ENCODE measurements around the gene SMYD5.

SMYD5 gene

DNA sequence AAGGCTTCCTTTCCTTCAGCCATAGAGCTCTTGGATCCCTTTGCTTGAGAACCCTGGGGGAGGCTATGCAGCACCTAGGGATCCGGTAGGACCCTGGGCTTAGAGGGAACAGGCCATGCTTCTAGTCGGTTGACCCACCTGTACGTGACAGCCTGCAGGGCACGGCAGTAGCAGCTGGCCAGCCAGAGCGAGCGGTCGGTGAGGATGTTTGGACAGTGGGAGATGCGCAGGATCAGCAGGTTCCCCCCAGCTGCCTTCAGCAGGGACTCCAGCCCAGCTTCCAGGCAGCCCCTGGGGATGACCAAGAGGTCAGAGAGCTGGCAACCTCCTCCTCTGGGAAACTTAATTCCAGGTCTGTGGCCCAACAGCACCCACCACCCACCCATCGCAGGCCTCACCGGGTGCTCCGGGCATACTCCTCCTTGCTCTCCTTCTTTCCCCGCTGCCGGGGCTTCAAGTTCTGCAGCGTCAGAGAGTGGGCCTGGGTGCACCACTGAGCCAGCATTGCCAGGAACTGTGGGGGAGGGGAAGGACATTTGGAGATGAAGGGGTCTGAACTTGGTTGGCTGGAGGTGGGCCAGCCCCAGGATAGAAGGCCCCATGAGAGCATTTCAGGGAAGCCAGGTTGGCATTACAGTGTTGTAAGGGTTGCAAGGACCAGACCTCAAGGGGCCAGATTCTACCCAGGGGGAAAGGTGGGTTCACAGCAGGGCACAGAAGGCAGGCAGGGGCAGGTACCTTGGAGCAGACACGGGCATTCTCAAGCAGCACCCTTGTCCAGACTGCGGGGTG lies 49.7 kb downstream of the SMYD5 start:
- Histone ChIP-seq H3K9me3 (ENCODE audit: low read depth, low read length) (no peaks in the 10 kb centered on the region), H3K27ac (no peak overlapping the region), H3K36me3 (ENCODE audit: insufficient read depth, low read length) (no peaks in the 10 kb centered on the region), H3K9ac (ENCODE audit: insufficient read length) (no peak overlapping the region), H3K4me3 (no peak overlapping the region)
- DNase-seq (ENCODE audit: low read depth, low spot score), result no peak
- TF ChIP-seq EZH2 (IDR thresholded peaks at IDR 0.05), result no peak
- TF ChIP-seq FOXP2 (optimal IDR thresholded peaks at IDR 0.05; ENCODE audit: control extremely low read depth, extremely low read length, insufficient read depth), result no peak
- TF ChIP-seq POLR2AphosphoS5 (IDR thresholded peaks at IDR 0.05; ENCODE audit: borderline replicate concordance, low read depth, low read length), result no peak

- Histone ChIP-seq H3K36me3 (ENCODE audit: insufficient read depth, low read length) (no peaks in the 10 kb centered on the region), H3K9me3 (ENCODE audit: low read depth, low read length) (no peaks in the 10 kb centered on the region)
Measured at GRCh38 chr2:73264332-73264606, 50.2 kb downstream of the SMYD5 start.

DNA sequence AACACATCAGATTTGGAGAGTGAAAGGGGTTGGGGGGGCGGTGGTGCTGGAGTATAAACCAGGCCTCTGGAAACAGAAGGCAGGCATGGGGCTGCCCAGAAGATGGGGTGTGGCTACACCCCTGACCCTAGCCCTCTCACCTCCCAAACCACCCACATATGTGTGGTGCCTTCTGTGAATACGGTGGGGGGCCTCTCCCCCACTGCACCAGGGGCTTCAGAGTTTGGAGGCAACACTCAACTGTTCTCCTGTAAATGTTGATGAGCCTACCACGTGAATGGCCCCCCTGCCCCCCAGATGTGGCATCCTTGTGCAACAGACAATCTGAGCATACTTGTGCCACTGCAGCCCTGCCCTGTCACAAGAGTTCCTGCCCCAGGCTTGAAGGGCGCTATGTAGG lies 50.7 kb downstream of the SMYD5 start:
- H3K36me3 ChIP-seq (ENCODE audit: insufficient read depth, low read length), result no peaks in the 10 kb centered on the region
- H3K9me3 ChIP-seq (ENCODE audit: low read depth, low read length), result no peaks in the 10 kb centered on the region
- no peak overlapping the region for H3K9ac ChIP-seq (ENCODE audit: insufficient read length)
- H3K27ac ChIP-seq, result no peak overlapping the region
- DNase-seq (ENCODE audit: low read depth, low spot score), result no peak
- TF ChIP-seq EZH2 (IDR thresholded peaks at IDR 0.05) (no peak), POLR2AphosphoS5 (IDR thresholded peaks at IDR 0.05; ENCODE audit: borderline replicate concordance, low read depth, low read length) (no peak), FOXP2 (optimal IDR thresholded peaks at IDR 0.05; ENCODE audit: control extremely low read depth, extremely low read length, insufficient read depth) (no peak)
- H3K4me3 ChIP-seq, result no peak overlapping the region

More at GRCh38 chr2:73264332-73264606, 50.2 kb downstream of the SMYD5 start:
- DNase-seq (ENCODE audit: low read depth, low spot score), result no peak
- TF ChIP-seq EZH2 (IDR thresholded peaks at IDR 0.05), result no peak
- no peak for TF ChIP-seq FOXP2 (optimal IDR thresholded peaks at IDR 0.05; ENCODE audit: control extremely low read depth, extremely low read length, insufficient read depth)
- no peak for TF ChIP-seq POLR2AphosphoS5 (IDR thresholded peaks at IDR 0.05; ENCODE audit: borderline replicate concordance, low read depth, low read length)
- Histone ChIP-seq H3K9ac (ENCODE audit: insufficient read length) (no peak overlapping the region), H3K4me3 (no peak overlapping the region), H3K27ac (no peak overlapping the region)

GRCh38 chr2:73265298-73266060 lies 51.4 kb downstream of the SMYD5 start:
- H3K4me3 ChIP-seq, result no peak overlapping the region
- DNase-seq (ENCODE audit: low read depth, low spot score), result no peak
- no peak overlapping the region for H3K9ac ChIP-seq (ENCODE audit: insufficient read length)
- TF ChIP-seq POLR2AphosphoS5 (IDR thresholded peaks at IDR 0.05; ENCODE audit: borderline replicate concordance, low read depth, low read length) (no peak), FOXP2 (optimal IDR thresholded peaks at IDR 0.05; ENCODE audit: control extremely low read depth, extremely low read length, insufficient read depth) (no peak), EZH2 (IDR thresholded peaks at IDR 0.05) (no peak)
- H3K9me3 ChIP-seq (ENCODE audit: low read depth, low read length), result no peaks in the 10 kb centered on the region
- no peaks in the 10 kb centered on the region for H3K36me3 ChIP-seq (ENCODE audit: insufficient read depth, low read length)
- no peak overlapping the region for H3K27ac ChIP-seq

- no peaks in the 10 kb centered on the region for H3K36me3 ChIP-seq (ENCODE audit: insufficient read depth, low read length)
- DNase-seq (ENCODE audit: low read depth, low spot score), result no peak
- H3K27ac ChIP-seq, result no peak overlapping the region
- TF ChIP-seq FOXP2 (optimal IDR thresholded peaks at IDR 0.05; ENCODE audit: control extremely low read depth, extremely low read length, insufficient read depth) (no peak), EZH2 (IDR thresholded peaks at IDR 0.05) (no peak), POLR2AphosphoS5 (IDR thresholded peaks at IDR 0.05; ENCODE audit: borderline replicate concordance, low read depth, low read length) (no peak)
- no peak overlapping the region for H3K9ac ChIP-seq (ENCODE audit: insufficient read length)
- H3K4me3 ChIP-seq, result no peak overlapping the region
- H3K9me3 ChIP-seq (ENCODE audit: low read depth, low read length), result no peaks in the 10 kb centered on the region
Measured at GRCh38 chr2:73266061-73266901, 52.2 kb downstream of the SMYD5 start.

- Histone ChIP-seq H3K9me3 (ENCODE audit: low read depth, low read length) (no peaks in the 10 kb centered on the region), H3K9ac (ENCODE audit: insufficient read length) (no peak overlapping the region), H3K27ac (no peak overlapping the region), H3K36me3 (ENCODE audit: insufficient read depth, low read length) (no peaks in the 10 kb centered on the region), H3K4me3 (no peak overlapping the region)
- TF ChIP-seq FOXP2 (optimal IDR thresholded peaks at IDR 0.05; ENCODE audit: control extremely low read depth, extremely low read length, insufficient read depth) (no peak), POLR2AphosphoS5 (IDR thresholded peaks at IDR 0.05; ENCODE audit: borderline replicate concordance, low read depth, low read length) (no peak), EZH2 (IDR thresholded peaks at IDR 0.05) (no peak)
- DNase-seq (ENCODE audit: low read depth, low spot score), result no peak
Measured at GRCh38 chr2:73267008-73267407, 53.0 kb downstream of the SMYD5 start.

- H3K9ac ChIP-seq (ENCODE audit: insufficient read length), result no peak overlapping the region
- H3K9me3 ChIP-seq (ENCODE audit: low read depth, low read length), result no peaks in the 10 kb centered on the region
- no peaks in the 10 kb centered on the region for H3K36me3 ChIP-seq (ENCODE audit: insufficient read depth, low read length)
- no peak for TF ChIP-seq FOXP2 (optimal IDR thresholded peaks at IDR 0.05; ENCODE audit: control extremely low read depth, extremely low read length, insufficient read depth)
- TF ChIP-seq POLR2AphosphoS5 (IDR thresholded peaks at IDR 0.05; ENCODE audit: borderline replicate concordance, low read depth, low read length), result no peak
- TF ChIP-seq EZH2 (IDR thresholded peaks at IDR 0.05), result no peak
- DNase-seq (ENCODE audit: low read depth, low spot score), result no peak
- no peak overlapping the region for H3K4me3 ChIP-seq
- H3K27ac ChIP-seq, result no peak overlapping the region
Measured at GRCh38 chr2:73268366-73268829, 54.4 kb downstream of the SMYD5 start.

Measured in SK-N-MC (cell line).